MM.1S (cell line): Measurements from ENCODE around the gene GAPDH.

ENCODE experiments used
- DNase-seq: peaks from one replicate; pipeline ENCODE4 v3.0.0-alpha.2; 2015
- H2AFZ ChIP-seq: fragments of 300-600 bp; sonication (generic); 2 replicates; pipeline ENCODE4 v1.6.0; 2016; ENCODE audit warnings: antibody characterized with exemption, low read length
- H3F3A ChIP-seq: fragments of 300-600 bp; sonication (generic); 2 replicates; pipeline ENCODE4 v1.6.1; 2016; ENCODE audit warnings: mild to moderate bottlenecking, antibody characterized with exemption, low read length, moderate library complexity, mixed read lengths; ENCODE audit not compliant: insufficient read depth
- H3K27ac ChIP-seq: fragments of 300-600 bp; sonication (generic); 2 replicates; pipeline ENCODE4 v1.5.1; 2016; ENCODE audit warnings: mild to moderate bottlenecking, low read length
- H3K27me3 ChIP-seq: fragments of 300-600 bp; sonication (generic); replicated peaks from 2 replicates; pipeline ENCODE4 v1.6.0; 2016; ENCODE audit warnings: low read length; ENCODE audit not compliant: insufficient read depth
- H3K36me3 ChIP-seq: fragments of 300-600 bp; sonication (generic); replicated peaks from 2 replicates; pipeline ENCODE4 v1.6.1; 2016; ENCODE audit warnings: mild to moderate bottlenecking, low read length, mixed read lengths; ENCODE audit not compliant: insufficient read depth
- H3K4me1 ChIP-seq: fragments of 300-600 bp; sonication (generic); 2 replicates; pipeline ENCODE4 v1.6.1; 2016; ENCODE audit warnings: low read length, mixed read lengths
- H3K4me2 ChIP-seq: fragments of 300-600 bp; sonication (generic); 2 replicates; pipeline ENCODE4 v1.6.0; 2016; ENCODE audit warnings: low read depth, low read length
- H3K4me3 ChIP-seq: fragments of 300-600 bp; sonication (generic); 2 replicates; pipeline ENCODE4 v1.5.1; 2016; ENCODE audit warnings: low read length, mixed read lengths
- H3K79me2 ChIP-seq: fragments of 300-600 bp; sonication (generic); 2 replicates; pipeline ENCODE4 v1.6.1; 2016; ENCODE audit warnings: mixed run types, low read length, mixed read lengths
- H3K9ac ChIP-seq: fragments of 300-600 bp; sonication (generic); 2 replicates; pipeline ENCODE4 v1.6.1; 2016; ENCODE audit warnings: low read length, mixed read lengths
- H3K9me2 ChIP-seq: fragments of 300-600 bp; sonication (generic); replicated peaks from 2 replicates; pipeline ENCODE4 v1.6.1; 2016; ENCODE audit warnings: mild to moderate bottlenecking, low read length, mixed read lengths; ENCODE audit not compliant: insufficient read depth
- H3K9me3 ChIP-seq: fragments of 300-600 bp; sonication (generic); replicated peaks from 2 replicates; pipeline ENCODE4 v1.6.1; 2016; ENCODE audit warnings: mild to moderate bottlenecking, low read length, mixed read lengths; ENCODE audit not compliant: insufficient read depth
- H4K20me1 ChIP-seq: fragments of 300-600 bp; sonication (generic); 2 replicates; pipeline ENCODE4 v1.6.1; 2016; ENCODE audit warnings: mild to moderate bottlenecking, low read length, moderate library complexity, mixed read lengths; ENCODE audit not compliant: insufficient read depth
- EZH2 ChIP-seq: fragments of 300-600 bp; sonication (generic); optimal IDR thresholded peaks from 2 replicates; pipeline ENCODE3; 2017; ENCODE audit warnings: low read depth, mild to moderate bottlenecking, antibody characterized with exemption, low read length, mixed read lengths
- EZH2phosphoT487 ChIP-seq: fragments of 300-600 bp; sonication (generic); IDR thresholded peaks from 2 replicates; pipeline ENCODE4 v1.6.1; 2018; ENCODE audit warnings: antibody characterized with exemption, low read length
- TF ChIP-seq, protein P1 (sequence below): fragments of 300-600 bp; sonication (generic); IDR thresholded peaks from 2 replicates; pipeline ENCODE4 v1.5.1; 2016; ENCODE audit warnings: antibody characterized with exemption, low read length, mixed read lengths

GAPDH gene

GRCh38 chr12:6547987-6548386 is 13.7 kb downstream of the GAPDH start:
- no peak overlapping the region for H3K4me3 ChIP-seq
- no peak overlapping the region for H3K27ac ChIP-seq

GRCh38 chr12:6548556-6548955 is 14.2 kb downstream of the GAPDH start:
- H3K9me2 ChIP-seq: no peaks in the 10 kb centered on the region
- no peak for TF ChIP-seq EZH2phosphoT487
- TF ChIP-seq, protein P1, sequence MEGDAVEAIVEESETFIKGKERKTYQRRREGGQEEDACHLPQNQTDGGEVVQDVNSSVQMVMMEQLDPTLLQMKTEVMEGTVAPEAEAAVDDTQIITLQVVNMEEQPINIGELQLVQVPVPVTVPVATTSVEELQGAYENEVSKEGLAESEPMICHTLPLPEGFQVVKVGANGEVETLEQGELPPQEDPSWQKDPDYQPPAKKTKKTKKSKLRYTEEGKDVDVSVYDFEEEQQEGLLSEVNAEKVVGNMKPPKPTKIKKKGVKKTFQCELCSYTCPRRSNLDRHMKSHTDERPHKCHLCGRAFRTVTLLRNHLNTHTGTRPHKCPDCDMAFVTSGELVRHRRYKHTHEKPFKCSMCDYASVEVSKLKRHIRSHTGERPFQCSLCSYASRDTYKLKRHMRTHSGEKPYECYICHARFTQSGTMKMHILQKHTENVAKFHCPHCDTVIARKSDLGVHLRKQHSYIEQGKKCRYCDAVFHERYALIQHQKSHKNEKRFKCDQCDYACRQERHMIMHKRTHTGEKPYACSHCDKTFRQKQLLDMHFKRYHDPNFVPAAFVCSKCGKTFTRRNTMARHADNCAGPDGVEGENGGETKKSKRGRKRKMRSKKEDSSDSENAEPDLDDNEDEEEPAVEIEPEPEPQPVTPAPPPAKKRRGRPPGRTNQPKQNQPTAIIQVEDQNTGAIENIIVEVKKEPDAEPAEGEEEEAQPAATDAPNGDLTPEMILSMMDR: no peak
- TF ChIP-seq EZH2: no peak
- no peak for DNase-seq
- H3K4me1 ChIP-seq: no peaks in the 10 kb centered on the region
- H3K9me3 ChIP-seq: no peaks in the 10 kb centered on the region
- H3K4me3 ChIP-seq: no peak overlapping the region
- H3K79me2 ChIP-seq: peaks cover 31% of the 10 kb centered on the region
- no peak overlapping the region for H3K9ac ChIP-seq
- no peak overlapping the region for H3K4me2 ChIP-seq
- H3K36me3 ChIP-seq: no peaks in the 10 kb centered on the region
- H4K20me1 ChIP-seq: no peaks in the 10 kb centered on the region
- no peaks in the 10 kb centered on the region for H3F3A ChIP-seq
- no peak overlapping the region for H3K27ac ChIP-seq
- no peak overlapping the region for H2AFZ ChIP-seq
- H3K27me3 ChIP-seq: no peaks in the 10 kb centered on the region

More at GRCh38 chr12:6547987-6548386, 13.7 kb downstream of the GAPDH start:
- Histone ChIP-seq H3F3A (no peaks in the 10 kb centered on the region), H3K9me3 (no peaks in the 10 kb centered on the region), H3K9ac (no peak overlapping the region), H3K27me3 (no peaks in the 10 kb centered on the region), H3K36me3 (no peaks in the 10 kb centered on the region), H3K4me1 (no peaks in the 10 kb centered on the region), H3K79me2 (peaks cover 25% of the 10 kb centered on the region), H3K4me2 (no peak overlapping the region), H4K20me1 (no peaks in the 10 kb centered on the region), H2AFZ (no peak overlapping the region), H3K9me2 (no peaks in the 10 kb centered on the region)
- TF ChIP-seq EZH2: no peak
- TF ChIP-seq, protein P1: no peak
- no peak for TF ChIP-seq EZH2phosphoT487
- DNase-seq: no peak

DNA sequence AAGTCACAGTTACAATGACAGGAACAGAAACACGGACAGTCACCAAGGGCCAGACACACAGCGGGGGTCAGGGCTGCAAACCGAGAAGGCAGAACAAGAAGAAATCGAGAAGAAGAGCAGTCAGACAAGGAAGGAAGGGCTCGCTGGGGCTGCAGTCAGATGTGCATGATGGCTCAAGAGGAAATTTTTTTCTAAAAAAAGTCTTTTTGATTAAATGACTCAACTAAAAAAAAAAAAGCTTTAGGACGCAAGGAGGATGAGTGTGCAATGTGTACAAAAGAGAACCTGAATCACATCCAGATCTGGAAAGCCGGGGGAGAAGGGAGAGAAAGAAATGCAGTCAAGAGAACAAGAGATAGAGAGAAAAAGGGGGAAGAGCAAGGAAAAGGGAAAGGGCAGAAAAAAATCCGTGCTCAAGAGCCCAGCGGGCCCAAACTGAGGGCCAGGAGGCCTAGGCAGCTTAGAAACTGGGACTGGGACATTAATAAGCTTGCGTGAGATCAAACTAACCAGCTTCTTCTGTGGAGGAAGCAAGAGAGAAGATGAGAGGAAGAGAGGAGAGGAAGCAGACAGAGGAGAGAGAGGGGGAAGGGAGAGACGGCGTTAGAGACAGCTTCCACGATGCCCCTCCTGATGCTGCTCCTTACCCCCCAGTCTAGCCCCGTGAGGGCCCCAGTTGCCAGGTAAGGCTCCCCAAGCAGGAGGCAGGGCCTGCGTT is 14.8 kb downstream of the GAPDH start:
- Histone ChIP-seq H3K79me2 (peaks cover 34% of the 10 kb centered on the region), H3K36me3 (no peaks in the 10 kb centered on the region), H3F3A (no peaks in the 10 kb centered on the region), H3K9me3 (no peaks in the 10 kb centered on the region), H3K4me1 (no peaks in the 10 kb centered on the region), H4K20me1 (no peaks in the 10 kb centered on the region), H3K9ac (no peak overlapping the region), H3K9me2 (no peaks in the 10 kb centered on the region), H2AFZ (no peak overlapping the region), H3K4me2 (no peak overlapping the region), H3K27ac (no peak overlapping the region), H3K27me3 (no peaks in the 10 kb centered on the region), H3K4me3 (no peak overlapping the region)
- TF ChIP-seq EZH2 (no peak), EZH2phosphoT487 (no peak)
- TF ChIP-seq, protein P1: no peak
- no peak for DNase-seq
